Thyroid gland (tissue), 4 donors: ENCODE data around the gene UBE2H.

Experiments used
- CTCF ChIP-seq, 6 experiments: fragments of 200-600 bp in 3 of 6; fragments of 450-650 bp in 3 of 6; sonication (generic) in 3 of 6; IDR thresholded peaks; one replicate each; pipeline ENCODE4 v1.5.1; 2016 to 2019; ENCODE audit warnings: antibody characterized with exemption in 6 of 6, mild to moderate bottlenecking in 2 of 6, inconsistent platforms in 1 of 6, moderate library complexity in 1 of 6
- POLR2A ChIP-seq, 2 donors: fragments of 450-650 bp; IDR thresholded peaks; one replicate each; pipeline ENCODE4 v1.6.1; 2017; ENCODE audit warnings: antibody characterized with exemption in 2 of 2, mild to moderate bottlenecking in 2 of 2, moderate library complexity in 1 of 2

DNA sequence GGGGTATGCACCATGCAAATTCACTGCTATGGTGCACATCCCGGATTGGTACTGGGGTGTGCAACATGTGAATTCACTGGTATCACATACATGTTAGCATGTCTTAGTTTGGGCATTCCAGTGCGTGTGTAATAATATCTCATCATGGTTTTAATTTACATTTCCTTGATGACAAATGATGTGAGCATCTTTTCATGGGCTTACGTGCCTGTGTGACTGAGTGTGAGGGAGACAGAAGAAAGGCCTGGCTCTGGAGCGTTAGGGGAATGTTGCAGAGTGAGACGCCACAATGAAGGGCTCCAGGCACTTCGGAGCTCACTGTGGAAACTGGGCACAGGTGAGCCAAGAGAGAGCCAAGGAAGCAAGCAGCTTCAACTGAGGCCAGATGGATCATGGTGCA lies 162.6 kb downstream of the UBE2H start:
- TF ChIP-seq CTCF (IDR thresholded peaks at IDR 0.05): no peak
- no peak for TF ChIP-seq POLR2A (IDR thresholded peaks at IDR 0.05)
